Osteoblast (primary cell): ENCODE data around the gene RHBG. TPM values are rescaled to one million over a fixed set of nuclear protein-coding genes. Genes with fewer than 3 reads are reported as not detected.
"Not testable (repeated sequence)": the region's sequence is repeated elsewhere in the genome, so short reads cannot be mapped to it uniquely, and the experiment has no call there.

ENCODE experiments used
- DNase-seq: peaks from one replicate; pipeline ENCODE4 v3.0.0; 2011; ENCODE audit warnings: low spot score, mixed read lengths; ENCODE audit not compliant: insufficient read length; ENCODE audit errors: missing footprints
- H2AFZ ChIP-seq: 2 replicates; pipeline ENCODE4 v1.6.0; 2011; ENCODE audit warnings: mild to moderate bottlenecking, low read length
- H3K27ac ChIP-seq: 2 replicates; pipeline ENCODE4 v1.5.1; 2011; ENCODE audit warnings: mild to moderate bottlenecking, low read depth, low read length, moderate library complexity
- H3K27me3 ChIP-seq: 2 replicates; pipeline ENCODE4 v1.6.0; 2012; ENCODE audit warnings: mild to moderate bottlenecking, control low read depth, inconsistent platforms, low read length, moderate library complexity; ENCODE audit not compliant: insufficient read depth
- H3K36me3 ChIP-seq: 2 replicates; pipeline ENCODE4 v1.5.1; 2011; ENCODE audit warnings: mild to moderate bottlenecking, low read length, control low read depth, moderate library complexity; ENCODE audit not compliant: insufficient read depth
- H3K4me1 ChIP-seq: 2 replicates; pipeline ENCODE4 v1.5.1; 2011; ENCODE audit warnings: mild to moderate bottlenecking, low read length, control low read depth, moderate library complexity; ENCODE audit not compliant: insufficient read depth
- H3K4me2 ChIP-seq: 2 replicates; pipeline ENCODE4 v1.6.0; 2011; ENCODE audit warnings: mild to moderate bottlenecking, low read length; ENCODE audit not compliant: insufficient read depth
- H3K4me3 ChIP-seq: fragments of 200-600 bp; sonication (generic); 3 replicates; pipeline ENCODE4 v1.5.1; 2012; ENCODE audit warnings: mild to moderate bottlenecking, low read length, inconsistent platforms; ENCODE audit not compliant: insufficient read depth
- H3K79me2 ChIP-seq: 2 replicates; pipeline ENCODE4 v1.6.0; 2012; ENCODE audit warnings: mild to moderate bottlenecking, low read length, control low read depth, inconsistent platforms; ENCODE audit not compliant: insufficient read depth
- H3K9me3 ChIP-seq: 2 replicates; pipeline ENCODE4 v1.5.1; 2011; ENCODE audit warnings: low read depth, low read length, control low read depth
- H4K20me1 ChIP-seq: 2 replicates; pipeline ENCODE4 v1.6.0; 2012; ENCODE audit warnings: mild to moderate bottlenecking, low read length, control low read depth; ENCODE audit not compliant: insufficient read depth
- CTCF ChIP-seq: IDR thresholded peaks from 2 replicates; pipeline ENCODE4 v1.5.1; 2011; ENCODE audit warnings: mild to moderate bottlenecking, low read depth, low read length, moderate library complexity; ENCODE audit errors: extremely low read depth
- total RNA-seq: library from RNA; depleted of rRNA; stranded (reverse); fragments of >200 nt; gene quantifications from 2 replicates; pipeline ENCODE4 v1.2.3, GENCODE V29; 2012

RHBG gene
- total RNA-seq, 1 donor = not detected

- H3K4me3 ChIP-seq = no peak overlapping the region
- no peaks in the 10 kb centered on the region for H4K20me1 ChIP-seq
- DNase-seq = peak; percentile 34
- no peaks in the 10 kb centered on the region for H3K9me3 ChIP-seq
- no peak for TF ChIP-seq CTCF
- no peaks in the 10 kb centered on the region for H3K36me3 ChIP-seq
- H3K4me2 ChIP-seq = no peak overlapping the region
- H3K27ac ChIP-seq = no peak overlapping the region
- H3K4me1 ChIP-seq = peaks cover 11% of the 10 kb centered on the region
- peaks cover 8% of the 10 kb centered on the region for H3K79me2 ChIP-seq
- peaks cover 17% of the 10 kb centered on the region for H3K27me3 ChIP-seq
- no peak overlapping the region for H2AFZ ChIP-seq
Observed at GRCh38 chr1:156342166-156342955, 26.6 kb upstream of the RHBG start.

- Histone ChIP-seq H3K79me2 (no peaks in the 10 kb centered on the region), H3K36me3 (no peaks in the 10 kb centered on the region), H2AFZ (no peak overlapping the region), H4K20me1 (no peaks in the 10 kb centered on the region), H3K9me3 (no peaks in the 10 kb centered on the region), H3K4me1 (peaks cover 11% of the 10 kb centered on the region), H3K27me3 (peaks cover 17% of the 10 kb centered on the region), H3K4me3 (no peak overlapping the region), H3K27ac (no peak overlapping the region), H3K4me2 (no peak overlapping the region)
- no peak for DNase-seq
- TF ChIP-seq CTCF = no peak
Observed at GRCh38 chr1:156344409-156344808, 24.6 kb upstream of the RHBG start.

GRCh38 chr1:156346035-156346434 lies 23.0 kb upstream of the RHBG start:
- H2AFZ ChIP-seq, H3K36me3 ChIP-seq, H3K4me2 ChIP-seq, H4K20me1 ChIP-seq, DNase-seq, H3K79me2 ChIP-seq, H3K27ac ChIP-seq, H3K9me3 ChIP-seq, H3K4me3 ChIP-seq: not testable (repeated sequence)
- Histone ChIP-seq H3K4me1 (peaks cover 11% of the 10 kb centered on the region), H3K27me3 (peaks cover 21% of the 10 kb centered on the region)

- H3K4me1 ChIP-seq = peaks cover 11% of the 10 kb centered on the region
- no peak for TF ChIP-seq CTCF
- peak; percentile 21 for DNase-seq
- peaks cover 21% of the 10 kb centered on the region for H3K27me3 ChIP-seq
- no peak overlapping the region for H3K4me2 ChIP-seq
- no peaks in the 10 kb centered on the region for H3K9me3 ChIP-seq
- no peak overlapping the region for H3K27ac ChIP-seq
- no peaks in the 10 kb centered on the region for H4K20me1 ChIP-seq
- no peaks in the 10 kb centered on the region for H3K79me2 ChIP-seq
- H3K36me3 ChIP-seq = no peaks in the 10 kb centered on the region
- no peak overlapping the region for H2AFZ ChIP-seq
- H3K4me3 ChIP-seq = no peak overlapping the region
Observed at GRCh38 chr1:156346636-156347035, 22.4 kb upstream of the RHBG start.
